GM19324 (cell line): ENCODE measurements around the gene C2orf69.

Experiments
- ATAC-seq: cut with Tn5 transposase; IDR thresholded peaks from one replicate; pipeline ENCODE4 v1.9.1; 2021; ENCODE audit warnings: mild to moderate bottlenecking, moderate library complexity; ENCODE audit not compliant: unreplicated experiment, low FRiP score

The C2orf69 gene

DNA sequence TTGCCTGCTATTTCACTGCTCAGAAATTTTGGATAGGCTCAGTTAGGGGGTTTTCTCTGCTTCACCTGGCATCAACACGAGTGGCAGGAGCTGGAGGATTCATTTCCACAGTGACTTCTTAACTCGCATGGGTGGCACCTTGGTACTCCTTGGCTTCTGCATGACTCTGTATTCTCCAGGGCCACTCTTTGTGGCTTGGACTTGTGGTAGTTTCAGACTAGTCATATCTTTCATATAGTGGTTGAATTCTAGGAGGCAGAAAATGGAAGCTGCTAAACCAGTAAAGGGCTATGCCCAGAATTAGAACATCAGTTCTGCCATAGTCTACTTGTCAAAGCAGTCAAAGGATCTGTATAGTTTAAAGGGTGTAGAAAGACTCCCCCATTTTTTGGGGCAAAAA, 51.1 kb downstream of the C2orf69 start:
- no peak for ATAC-seq

DNA sequence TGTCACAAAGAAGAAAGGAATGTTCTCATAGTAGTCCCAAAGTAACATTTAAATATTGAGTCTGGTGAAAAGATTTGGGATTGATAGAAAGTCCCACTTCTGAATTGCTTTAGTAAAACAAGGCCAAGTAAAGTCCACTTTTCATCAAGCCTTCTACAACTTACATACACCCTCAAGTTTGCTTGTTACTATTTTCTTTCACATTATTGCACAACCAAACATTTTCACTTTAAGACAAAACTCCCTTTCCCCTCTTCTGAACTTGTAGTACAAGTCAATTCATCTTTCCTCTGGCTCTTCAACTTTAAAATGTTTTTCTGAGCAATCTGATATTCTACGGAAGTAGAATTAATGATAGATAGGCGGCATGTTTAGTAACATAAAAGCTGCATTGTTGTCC, 55.3 kb downstream of the C2orf69 start:
- no peak for ATAC-seq

DNA sequence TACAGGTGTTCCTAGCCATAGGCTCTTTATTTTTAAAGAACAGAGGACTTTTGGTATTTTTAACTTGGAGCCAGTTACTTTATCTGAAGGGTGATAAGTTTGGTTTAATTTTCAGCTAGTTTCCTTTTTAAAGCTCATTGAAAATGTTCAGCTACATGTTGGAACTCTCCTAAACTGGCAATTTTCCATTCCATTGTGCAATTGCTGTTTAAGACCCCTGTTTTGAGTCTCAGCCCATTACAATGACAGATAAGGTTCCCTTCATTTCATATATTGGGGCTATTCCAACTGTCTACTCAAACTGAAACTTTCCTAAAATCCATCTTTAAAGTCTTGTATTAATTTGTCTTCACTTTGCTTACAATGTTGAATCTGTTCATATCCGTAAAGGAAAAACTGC, 55.9 kb downstream of the C2orf69 start:
- ATAC-seq: no peak

DNA sequence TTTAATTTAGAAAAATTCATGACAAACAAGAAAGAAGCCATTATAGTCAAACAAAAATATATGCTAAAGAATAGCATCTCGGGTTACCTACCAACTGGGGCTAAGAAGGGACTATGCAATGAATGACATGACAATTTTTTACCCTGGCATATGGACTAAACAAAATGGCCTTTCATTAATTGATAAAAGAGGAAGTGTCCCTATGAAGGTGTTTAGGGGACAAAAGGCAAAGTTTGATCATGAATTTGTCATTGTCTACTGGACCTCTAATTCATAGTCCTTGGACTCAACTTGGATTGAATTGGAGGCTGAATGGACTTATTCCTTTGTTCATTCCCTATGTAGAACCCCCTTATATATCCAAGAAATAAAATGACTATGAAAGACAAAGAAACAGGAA, 57.0 kb downstream of the C2orf69 start:
- no peak for ATAC-seq

DNA sequence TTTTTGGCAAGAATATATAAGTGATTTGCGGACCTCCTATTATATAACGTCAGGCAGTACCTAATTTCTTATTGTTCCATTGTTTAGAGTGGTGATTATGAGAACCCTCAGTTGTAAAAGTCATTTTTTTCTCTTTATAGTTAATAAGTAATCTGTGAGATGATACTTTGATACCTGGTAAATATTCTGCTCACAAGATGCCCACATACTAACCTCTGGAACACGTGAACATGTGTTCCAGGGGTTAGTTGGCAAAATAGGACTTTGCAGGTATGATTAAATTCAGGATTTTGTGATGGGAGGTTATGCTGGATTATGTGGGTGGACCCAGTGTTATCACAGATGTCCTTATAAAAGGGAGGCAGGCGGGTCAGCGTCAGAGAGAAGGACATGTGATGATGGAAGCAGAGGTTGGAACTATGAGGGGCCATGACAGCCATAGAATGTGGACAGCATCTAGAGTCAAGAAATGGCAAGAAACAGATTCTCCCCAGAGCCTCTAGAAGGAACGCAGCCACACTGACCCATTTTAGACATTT, 61.1 kb downstream of the C2orf69 start:
- ATAC-seq: no peak

DNA sequence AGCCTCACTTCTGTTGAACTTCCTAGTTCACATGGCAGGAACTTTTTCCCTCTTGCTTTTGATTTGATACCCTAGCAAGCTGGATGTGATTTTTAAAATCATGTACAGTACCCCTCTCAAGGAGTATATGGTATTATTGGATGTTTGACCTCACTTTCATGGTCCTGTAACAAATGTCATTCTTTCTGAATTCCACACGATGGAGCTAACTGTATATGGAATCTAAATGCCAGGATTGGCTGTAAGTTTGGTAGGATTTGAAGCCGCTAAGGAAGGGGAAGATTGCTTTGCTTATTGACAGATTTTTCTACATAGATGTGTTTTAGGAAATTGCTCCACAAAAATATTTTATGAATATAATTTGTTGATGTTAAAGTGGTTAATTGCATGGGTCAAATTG, 62.6 kb downstream of the C2orf69 start:
- no peak for ATAC-seq

DNA sequence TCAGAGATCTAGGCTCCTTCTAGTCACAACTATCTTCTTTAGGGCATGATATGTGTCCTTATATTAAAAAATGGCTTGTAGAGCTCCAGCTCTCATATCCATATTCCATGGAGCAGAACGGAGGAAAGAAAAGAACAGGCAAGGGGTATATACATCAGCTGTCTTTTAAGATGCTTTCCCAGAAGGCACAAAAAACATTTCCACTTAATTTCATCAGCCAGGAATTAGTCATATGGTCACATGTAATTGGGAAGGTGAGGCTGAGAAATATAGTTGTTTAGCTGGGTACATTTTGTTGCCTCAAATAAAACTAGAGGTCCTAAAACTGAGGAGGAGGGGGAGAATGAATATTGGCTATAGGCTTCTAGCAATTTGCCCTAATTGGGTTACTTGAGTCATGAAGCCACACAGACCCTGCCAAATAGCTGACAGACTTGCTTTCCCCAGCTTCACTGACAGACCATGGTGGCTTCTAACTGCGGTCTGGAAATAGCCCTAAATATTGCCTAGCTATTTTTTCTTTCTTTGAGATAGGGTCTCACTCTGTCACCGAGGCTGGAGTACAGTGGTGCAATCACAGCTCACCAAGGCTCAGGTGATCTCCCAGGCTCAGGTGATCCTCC, 64.3 kb downstream of the C2orf69 start:
- no peak for ATAC-seq
